ENCODE measurements around the gene MYOG.

- TF ChIP-seq ZFP3 (CRISPR knock-in tag; IDR thresholded peaks at IDR 0.05) (no peak), PATZ1 (CRISPR knock-in tag; IDR thresholded peaks at IDR 0.05; ENCODE audit: borderline replicate concordance) (no peak), ISL1 (CRISPR knock-in tag; IDR thresholded peaks at IDR 0.05) (no peak), RARB (CRISPR knock-in tag; IDR thresholded peaks at IDR 0.05) (no peak)
Observed at GRCh38 chr1:203098445-203098844, 12.6 kb upstream of the MYOG start.

All from SK-N-SH treated with all-trans-retinoic acid at 6 μM for 48 hours (cell line).